Activated CD8-positive, alpha-beta T cell treated with anti-CD3 and anti-CD28 coated beads, Interleukin-2, amount 10 ng/mL, durations not matched to agents 7 days and 5 days (primary cell): ENCODE measurements around the gene TTLL7. TPM values are rescaled to one million over a fixed set of nuclear protein-coding genes. Genes with fewer than 3 reads are reported as not detected.

Source experiments
- ATAC-seq: fragments of 150-1000 bp; cut with Tn5 transposase; one replicate; pipeline ENCODE4 v1.10.0; 2021; ENCODE audit warnings: moderate library complexity
- CTCF ChIA-PET: fragments of 350-600 bp; sonication (Branson Sonifier 250); formaldehyde crosslinking; loops from one replicate; lab custom pipeline; 2021; ENCODE audit warnings: antibody characterized with exemption; lab: Charles Lee
- POLR2A ChIA-PET: fragments of 350-600 bp; sonication (Branson Sonifier 250); formaldehyde crosslinking; loops from one replicate; lab custom pipeline; 2021; ENCODE audit warnings: antibody characterized with exemption; lab: Charles Lee
- DNase-seq: peaks from one replicate; pipeline ENCODE4 v3.0.0-alpha.2; 2020
- H3K27ac Mint-ChIP-seq: one replicate; pipeline ENCODE4 v1.8.0; 2021; ENCODE audit warnings: mild to moderate bottlenecking, mixed read lengths
- H3K27me3 Mint-ChIP-seq: one replicate; pipeline ENCODE4 v1.8.0; 2021; ENCODE audit warnings: low read depth, mixed read lengths
- H3K36me3 Mint-ChIP-seq: one replicate; pipeline ENCODE4 v1.8.0; 2021; ENCODE audit warnings: low read depth, mixed read lengths
- H3K4me1 Mint-ChIP-seq: one replicate; pipeline ENCODE4 v1.8.0; 2021; ENCODE audit warnings: low read depth, mixed read lengths
- H3K4me3 Mint-ChIP-seq: one replicate; pipeline ENCODE4 v1.8.0; 2021; ENCODE audit warnings: mild to moderate bottlenecking, mixed read lengths
- H3K9me3 Mint-ChIP-seq: one replicate; pipeline ENCODE4 v1.8.0; 2022; ENCODE audit warnings: mixed read lengths; ENCODE audit not compliant: insufficient read depth
- total RNA-seq, 2 experiments: library from RNA; stranded (reverse); gene quantifications; one replicate each; pipeline ENCODE4 v1.2.3, GENCODE V29; 2021

Gene TTLL7
- total RNA-seq, 2 experiments from 2014 or later: 1.1 to 2.1 TPM

DNA sequence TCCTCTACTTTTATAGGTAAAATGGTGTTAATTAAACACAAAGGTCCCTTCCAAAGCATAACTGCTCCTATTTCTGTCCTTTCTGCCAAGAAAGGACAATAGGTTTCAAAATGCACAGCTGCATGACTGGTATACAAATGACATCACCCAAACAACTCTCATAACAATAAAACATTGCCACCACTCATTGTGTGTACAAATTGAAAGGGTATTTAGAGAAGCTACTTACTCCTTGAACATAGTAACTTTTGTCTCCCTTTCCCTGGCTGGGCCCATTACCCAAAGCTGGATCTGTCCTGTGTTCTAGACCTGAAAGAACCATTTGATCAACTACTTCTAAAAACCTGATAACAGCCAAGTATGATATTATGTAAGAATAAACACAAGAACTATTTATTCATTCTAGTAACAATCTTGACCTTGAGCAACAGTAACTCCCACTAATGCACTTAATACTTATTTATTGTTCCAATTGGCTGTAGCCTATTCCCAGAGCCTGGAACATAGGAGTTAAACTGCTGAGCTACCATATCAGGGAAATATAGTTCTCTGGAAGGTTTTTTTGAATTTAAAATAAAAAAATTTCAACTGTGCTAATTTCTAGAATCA, 38.2 kb downstream of the TTLL7 start:
- no peak for ATAC-seq
- Mint-ChIP-seq H3K27me3 (peaks cover 12% of the 10 kb centered on the region), H3K9me3 (no peaks in the 10 kb centered on the region), H3K4me1 (no peaks in the 10 kb centered on the region), H3K4me3 (no peak overlapping the region), H3K27ac (no peak overlapping the region), H3K36me3 (no peaks in the 10 kb centered on the region)
- ChIA-PET CTCF (no interaction called here), POLR2A (no interaction called here)
- DNase-seq: no peak

DNA sequence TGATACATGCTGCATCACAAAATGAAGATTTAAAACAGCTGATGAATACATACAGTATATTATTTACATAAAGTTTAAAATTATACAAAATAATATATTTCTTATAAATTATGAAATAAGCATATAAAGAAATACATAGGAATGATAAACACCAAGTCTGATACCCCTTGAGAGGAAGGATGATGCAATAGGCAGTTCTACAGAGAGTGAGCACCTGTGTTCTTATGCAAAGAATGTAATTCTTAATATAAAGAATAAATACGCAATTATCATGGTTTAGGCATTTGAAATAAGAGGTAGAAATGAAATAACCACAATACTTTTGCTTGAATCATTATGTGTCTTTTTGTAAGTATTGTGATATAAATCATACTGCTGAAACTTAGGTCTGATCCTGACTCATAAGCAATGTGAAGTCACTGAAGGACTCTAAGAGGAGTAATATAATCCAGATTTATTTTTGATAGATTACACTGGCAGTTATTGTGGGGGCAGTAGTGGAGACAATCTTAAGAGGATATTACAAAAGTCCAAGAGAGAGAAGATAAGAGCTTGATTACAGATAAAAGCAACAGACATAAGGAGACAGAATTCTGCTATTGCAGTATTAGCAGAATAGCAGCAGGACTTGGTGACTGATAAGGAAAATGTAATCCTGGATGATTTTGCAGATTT, 39.0 kb downstream of the TTLL7 start:
- H3K4me3 Mint-ChIP-seq: no peak overlapping the region
- no peak for DNase-seq
- CTCF ChIA-PET: no interaction called here
- no peaks in the 10 kb centered on the region for H3K9me3 Mint-ChIP-seq
- H3K4me1 Mint-ChIP-seq: no peaks in the 10 kb centered on the region
- no peak overlapping the region for H3K27ac Mint-ChIP-seq
- peaks cover 12% of the 10 kb centered on the region for H3K27me3 Mint-ChIP-seq
- POLR2A ChIA-PET: no interaction called here
- H3K36me3 Mint-ChIP-seq: no peaks in the 10 kb centered on the region
- no peak for ATAC-seq

DNA sequence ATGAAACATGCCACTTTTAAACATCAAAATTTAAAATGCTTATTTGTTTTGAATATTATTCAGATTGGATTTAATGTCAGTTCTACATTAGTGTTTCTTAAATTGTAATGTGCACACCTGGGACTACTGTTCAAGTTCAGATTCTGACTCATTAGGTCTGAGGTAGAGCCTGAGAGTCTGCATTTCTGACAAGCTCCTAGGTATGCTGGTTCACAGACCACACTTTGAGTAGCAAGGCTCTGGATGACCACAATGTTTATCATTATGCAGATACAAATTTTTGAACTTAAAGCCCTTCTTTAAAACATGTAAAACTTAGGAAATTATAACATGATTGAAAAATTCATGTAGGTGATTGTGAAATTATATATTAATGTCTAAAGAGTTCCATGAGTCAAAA, 40.2 kb downstream of the TTLL7 start:
- Mint-ChIP-seq H3K4me3 (no peak overlapping the region), H3K9me3 (no peaks in the 10 kb centered on the region), H3K27ac (no peak overlapping the region), H3K4me1 (no peaks in the 10 kb centered on the region), H3K27me3 (peaks cover 9% of the 10 kb centered on the region), H3K36me3 (no peaks in the 10 kb centered on the region)
- ChIA-PET CTCF (no interaction called here), POLR2A (no interaction called here)
- ATAC-seq (no peak), DNase-seq (no peak)

DNA sequence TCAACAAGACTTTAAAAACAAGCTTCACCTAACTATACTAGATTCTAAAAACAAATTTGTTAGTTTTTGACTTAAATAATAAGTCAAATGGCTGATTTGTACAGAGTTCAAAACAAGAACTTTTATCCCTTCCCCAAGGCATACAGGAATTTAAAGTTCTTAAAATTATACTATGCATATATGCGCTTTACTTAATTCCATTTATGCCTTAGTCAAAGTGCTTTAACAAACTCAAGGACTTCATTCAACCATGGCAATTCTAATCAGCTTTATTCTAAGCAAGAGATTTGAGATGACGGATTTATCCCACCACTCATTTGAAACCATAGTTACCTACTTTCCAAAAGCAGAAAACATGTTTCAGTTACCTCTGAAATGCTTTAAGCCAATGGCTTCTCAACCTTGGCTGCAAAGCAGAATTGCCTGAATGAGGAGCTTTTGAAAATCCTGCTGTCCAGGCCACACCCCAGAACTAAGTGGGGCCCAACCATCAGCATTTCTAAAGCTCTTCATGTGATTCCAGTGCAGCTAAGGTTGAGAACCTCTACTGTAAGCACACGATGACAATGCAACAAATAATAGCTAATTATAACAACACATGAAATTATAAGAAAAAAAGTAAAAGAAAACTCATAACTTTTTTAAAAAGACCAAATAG, 44.6 kb downstream of the TTLL7 start:
- POLR2A ChIA-PET: no interaction called here
- no peak overlapping the region for H3K27ac Mint-ChIP-seq
- no peaks in the 10 kb centered on the region for H3K4me1 Mint-ChIP-seq
- no peak overlapping the region for H3K4me3 Mint-ChIP-seq
- ATAC-seq (no peak), DNase-seq (no peak)
- CTCF ChIA-PET: no interaction called here
- no peaks in the 10 kb centered on the region for H3K27me3 Mint-ChIP-seq
- H3K36me3 Mint-ChIP-seq: no peaks in the 10 kb centered on the region
- H3K9me3 Mint-ChIP-seq: no peaks in the 10 kb centered on the region

DNA sequence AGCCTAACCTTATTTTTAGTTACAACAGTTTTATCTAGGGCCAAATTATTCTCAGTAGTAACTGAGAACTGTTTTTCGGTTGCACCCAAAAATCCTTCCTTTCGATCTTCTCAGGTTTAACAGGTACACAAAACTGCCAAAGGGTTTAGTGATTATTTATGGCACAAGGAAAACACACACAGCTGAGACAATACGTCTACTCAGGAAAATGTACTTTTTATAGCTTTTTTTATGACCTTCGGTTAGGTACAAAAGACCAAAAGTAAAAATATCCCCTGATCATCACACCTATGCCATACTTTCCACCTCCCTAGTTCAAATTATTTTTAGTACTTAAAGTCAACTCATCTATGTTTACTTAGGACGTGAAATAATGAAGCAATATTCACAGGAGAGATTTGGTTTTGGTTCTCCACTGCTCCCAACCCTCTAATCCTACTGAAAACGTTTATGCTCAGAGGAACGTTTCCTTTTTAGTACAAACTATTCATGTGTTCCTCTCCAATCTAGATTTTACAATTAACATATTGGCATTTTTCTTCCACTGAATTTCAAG, 48.7 kb downstream of the TTLL7 start:
- ATAC-seq (no peak), DNase-seq (no peak)
- H3K27ac Mint-ChIP-seq: no peak overlapping the region
- POLR2A ChIA-PET: no interaction called here
- H3K36me3 Mint-ChIP-seq: no peaks in the 10 kb centered on the region
- peaks cover 2% of the 10 kb centered on the region for H3K27me3 Mint-ChIP-seq
- no peaks in the 10 kb centered on the region for H3K9me3 Mint-ChIP-seq
- H3K4me1 Mint-ChIP-seq: no peaks in the 10 kb centered on the region
- no peak overlapping the region for H3K4me3 Mint-ChIP-seq
- CTCF ChIA-PET: interaction anchor here (0.6 kb wide), 1 partner anchor 430 kb away, joined by 3 read pairs; no protein-coding TSS in a partner anchor

DNA sequence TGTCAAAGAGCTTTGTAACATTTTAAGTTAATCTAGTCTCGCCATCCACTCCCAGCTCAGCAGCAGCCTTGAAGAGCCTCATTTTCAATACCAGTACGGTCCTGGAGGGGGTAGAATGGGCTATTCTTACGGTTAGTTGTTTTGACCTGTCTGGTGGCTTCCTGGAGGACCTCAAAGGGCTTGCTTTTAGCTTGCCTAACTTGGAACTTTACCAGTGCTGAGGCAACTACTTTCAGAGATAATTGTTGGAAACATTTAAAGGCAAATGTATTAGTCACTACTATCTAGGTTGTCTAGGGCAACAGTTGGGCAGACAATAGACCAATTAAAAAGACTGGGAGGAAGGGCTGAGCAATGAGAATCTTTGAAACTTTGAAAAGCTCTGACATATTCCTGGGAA, 56.0 kb downstream of the TTLL7 start:
- no peak for ATAC-seq
- Mint-ChIP-seq H3K4me3 (no peak overlapping the region), H3K9me3 (peaks cover 5% of the 10 kb centered on the region), H3K36me3 (no peaks in the 10 kb centered on the region), H3K27ac (no peak overlapping the region), H3K27me3 (peaks cover 6% of the 10 kb centered on the region), H3K4me1 (no peaks in the 10 kb centered on the region)
- POLR2A ChIA-PET: no interaction called here
- CTCF ChIA-PET: interaction anchor here (1.8 to 3.6 kb wide), 2 partner anchors 11 to 180 kb away, joined by 4 to 19 read pairs; no protein-coding TSS in a partner anchor
- DNase-seq: no peak

DNA sequence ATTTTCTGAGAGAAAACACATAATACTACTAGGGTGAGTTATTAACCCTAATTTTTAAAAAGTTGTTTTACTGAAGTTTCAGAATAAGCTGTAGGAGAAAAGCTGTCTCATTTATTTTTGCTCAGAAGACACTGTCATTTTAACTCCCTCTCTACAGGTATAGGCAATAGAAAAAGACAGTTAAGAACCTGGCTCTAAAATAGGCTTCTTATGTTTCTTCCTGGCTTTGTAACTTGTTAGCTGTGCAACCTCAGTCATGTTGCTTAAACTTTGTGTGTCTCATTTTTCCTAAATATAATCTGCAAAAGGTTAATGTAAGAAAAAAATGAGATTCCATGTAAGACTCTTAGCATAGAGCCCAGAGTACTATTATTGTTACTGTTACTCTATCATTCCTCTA, 64.4 kb downstream of the TTLL7 start:
- H3K4me1 Mint-ChIP-seq: no peaks in the 10 kb centered on the region
- ATAC-seq (no peak), DNase-seq (no peak)
- no peaks in the 10 kb centered on the region for H3K36me3 Mint-ChIP-seq
- peaks cover 6% of the 10 kb centered on the region for H3K27me3 Mint-ChIP-seq
- CTCF ChIA-PET: interaction anchor here (0.6 to 1.4 kb wide), 3 partner anchors 189 to 819 kb away, joined by 3 to 6 read pairs (median 3); no protein-coding TSS in a partner anchor
- H3K27ac Mint-ChIP-seq: no peak overlapping the region
- H3K4me3 Mint-ChIP-seq: no peak overlapping the region
- POLR2A ChIA-PET: no interaction called here
- H3K9me3 Mint-ChIP-seq: no peaks in the 10 kb centered on the region

DNA sequence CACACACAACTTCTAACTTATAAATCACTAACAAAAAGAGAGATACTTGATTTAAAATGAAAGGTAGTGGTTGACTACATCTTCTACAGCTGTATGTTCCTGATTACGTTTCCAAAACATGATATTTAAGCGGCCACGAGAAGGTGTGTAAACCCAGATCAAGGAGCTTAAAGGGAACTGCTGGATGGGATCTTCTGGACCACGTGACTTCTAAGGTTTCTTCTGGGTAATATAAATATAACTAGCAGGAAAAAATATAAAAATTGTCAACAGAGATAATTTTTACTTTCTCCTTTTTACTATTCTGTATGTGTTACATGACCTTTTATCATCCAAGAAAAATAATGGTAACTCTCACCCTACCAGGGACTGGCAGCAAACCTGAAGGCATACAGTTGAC, 66.2 kb downstream of the TTLL7 start:
- Mint-ChIP-seq H3K27me3 (peaks cover 10% of the 10 kb centered on the region), H3K4me3 (no peak overlapping the region), H3K36me3 (no peaks in the 10 kb centered on the region), H3K27ac (no peak overlapping the region), H3K9me3 (no peaks in the 10 kb centered on the region), H3K4me1 (no peaks in the 10 kb centered on the region)
- ATAC-seq (no peak), DNase-seq (no peak)
- ChIA-PET POLR2A (interaction anchor here (0.7 kb wide), 1 partner anchor 471 kb away, joined by 3 read pairs; no protein-coding TSS in a partner anchor), CTCF (interaction anchor here (1.7 to 3.5 kb wide), 3 partner anchors 9 to 190 kb away, joined by 5 to 19 read pairs (median 13); no protein-coding TSS in a partner anchor)

DNA sequence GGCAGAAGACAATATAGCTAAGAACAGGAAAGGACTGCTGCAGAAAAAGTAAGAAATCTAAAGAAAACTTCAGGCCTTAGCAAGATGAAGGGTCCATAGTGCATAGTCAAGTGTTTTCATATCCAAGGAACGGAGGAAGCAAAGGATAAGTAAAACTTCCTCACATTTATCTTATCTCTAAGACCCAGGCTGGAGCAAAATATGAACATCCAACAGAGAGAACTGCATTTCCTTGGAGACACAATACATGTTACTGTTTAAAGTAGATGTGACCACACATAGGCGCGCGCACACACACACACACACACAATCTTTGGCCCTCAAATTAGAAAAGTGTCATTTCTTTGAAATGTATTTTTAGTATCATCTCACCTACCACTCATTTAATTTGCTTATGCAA, 66.7 kb downstream of the TTLL7 start:
- no peak for DNase-seq
- ChIA-PET POLR2A (interaction anchor here (0.7 kb wide), 1 partner anchor 471 kb away, joined by 3 read pairs; no protein-coding TSS in a partner anchor), CTCF (interaction anchor here (0.7 to 3.5 kb wide), 12 partner anchors 9 to 502 kb away, joined by 3 to 19 read pairs (median 3); partner anchors contain the start of gene PRKACB)
- Mint-ChIP-seq H3K27me3 (peaks cover 12% of the 10 kb centered on the region), H3K27ac (no peak overlapping the region), H3K9me3 (no peaks in the 10 kb centered on the region), H3K4me3 (no peak overlapping the region), H3K36me3 (no peaks in the 10 kb centered on the region), H3K4me1 (no peaks in the 10 kb centered on the region)
- no peak for ATAC-seq

DNA sequence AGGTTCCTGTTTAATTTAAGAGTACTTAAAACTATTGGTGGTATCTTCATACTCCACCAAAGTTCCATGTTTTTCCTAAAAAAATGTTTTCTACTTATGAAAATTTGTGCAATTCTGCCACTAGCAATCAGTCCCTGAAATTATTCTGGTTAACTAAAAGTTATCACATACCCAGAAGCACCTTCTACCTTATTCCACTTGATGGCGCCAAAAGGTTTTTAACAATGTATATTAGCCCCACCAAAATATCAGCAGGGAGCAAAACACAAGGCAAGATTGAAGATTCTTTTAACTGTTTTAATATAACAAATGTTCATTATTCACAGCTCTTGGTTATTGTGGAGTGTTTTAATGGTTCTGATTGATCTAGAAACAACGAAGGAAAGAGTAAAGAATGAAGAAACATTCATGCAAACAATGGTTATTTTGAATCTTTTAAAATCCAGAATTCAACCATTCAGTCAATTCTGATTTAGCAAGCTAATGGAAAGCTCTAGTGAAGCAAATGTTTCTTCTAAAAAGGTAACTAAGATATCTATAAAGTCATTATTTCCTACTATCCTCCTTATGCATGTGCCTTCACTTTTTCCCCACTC, 67.2 kb downstream of the TTLL7 start:
- no peak overlapping the region for H3K27ac Mint-ChIP-seq
- no peaks in the 10 kb centered on the region for H3K4me1 Mint-ChIP-seq
- ChIA-PET POLR2A (interaction anchor here (0.7 kb wide), 1 partner anchor 472 kb away, joined by 3 read pairs; no protein-coding TSS in a partner anchor), CTCF (interaction anchor here (0.7 to 3.5 kb wide), 12 partner anchors 10 to 502 kb away, joined by 3 to 19 read pairs (median 3); partner anchors contain the start of gene PRKACB)
- peaks cover 13% of the 10 kb centered on the region for H3K27me3 Mint-ChIP-seq
- no peaks in the 10 kb centered on the region for H3K9me3 Mint-ChIP-seq
- H3K36me3 Mint-ChIP-seq: no peaks in the 10 kb centered on the region
- peak; percentile 70 for ATAC-seq
- peak; percentile 38 for DNase-seq
- H3K4me3 Mint-ChIP-seq: no peak overlapping the region

DNA sequence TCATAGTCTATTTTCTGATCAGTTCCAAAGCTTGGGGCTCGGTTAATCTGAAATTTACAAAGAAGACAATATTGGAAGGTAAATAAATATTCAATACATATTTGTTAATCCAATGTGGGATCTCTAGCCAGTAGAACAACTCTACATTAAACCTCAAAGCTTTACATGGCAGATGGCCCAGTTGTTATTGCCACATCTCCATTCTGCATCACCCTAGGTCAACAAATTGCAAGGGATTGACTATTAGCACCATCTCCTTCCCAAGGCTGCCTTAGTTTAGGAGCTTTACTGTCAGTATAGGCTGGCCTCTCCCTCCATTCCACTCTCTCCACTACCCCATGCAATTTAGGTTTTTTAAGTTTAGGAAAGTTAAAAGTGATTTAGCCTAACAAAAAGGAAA, 69.7 kb downstream of the TTLL7 start:
- Mint-ChIP-seq H3K27ac (no peak overlapping the region), H3K36me3 (no peaks in the 10 kb centered on the region), H3K27me3 (peaks cover 13% of the 10 kb centered on the region), H3K4me3 (no peak overlapping the region), H3K4me1 (no peaks in the 10 kb centered on the region), H3K9me3 (no peaks in the 10 kb centered on the region)
- ATAC-seq (no peak), DNase-seq (no peak)
- ChIA-PET POLR2A (no interaction called here), CTCF (interaction anchor here (0.8 to 1.6 kb wide), 2 partner anchors 23 to 864 kb away, joined by 3 read pairs; no protein-coding TSS in a partner anchor)
